Lung (tissue), 12 donors: ENCODE measurements around the gene PHLPP1. TPM values are rescaled to one million over a fixed set of nuclear protein-coding genes. Genes with fewer than 3 reads are reported as not detected.

ENCODE experiments used
- ATAC-seq: fragments of 200-7000 bp; cut with Tn5 transposase; one replicate; pipeline ENCODE4 v1.9.1; 2020; ENCODE audit warnings: moderate number of reproducible peaks; ENCODE audit not compliant: insufficient read depth, low FRiP score
- DNase-seq, 3 donors: peaks; one replicate each; pipeline ENCODE4 v3.0.0-alpha.2; 2013 to 2017
- H3K27ac ChIP-seq, 2 donors: one replicate each; pipeline ENCODE4 v1.5.1; 2013; ENCODE audit warnings: mild to moderate bottlenecking in 2 of 2, moderate library complexity in 2 of 2, control low read depth in 1 of 2, inconsistent platforms in 1 of 2, low read depth in 1 of 2, low read length in 1 of 2
- H3K27me3 ChIP-seq, 3 donors: one replicate each; pipeline ENCODE4 v1.5.1; 2013; ENCODE audit warnings: low read length in 2 of 3; ENCODE audit not compliant: control insufficient read depth in 3 of 3, insufficient read depth in 3 of 3
- H3K36me3 ChIP-seq, 4 donors: one replicate each; pipeline ENCODE4 v1.5.1; 2013; ENCODE audit warnings: low read length in 4 of 4, mild to moderate bottlenecking in 1 of 4, moderate library complexity in 1 of 4; ENCODE audit not compliant: control insufficient read depth in 4 of 4, insufficient read depth in 4 of 4
- H3K4me1 ChIP-seq, 5 donors: one replicate each; pipeline ENCODE4 v1.5.1; 2013; ENCODE audit warnings: low read length in 5 of 5, mild to moderate bottlenecking in 2 of 5, moderate library complexity in 1 of 5; ENCODE audit not compliant: control insufficient read depth in 5 of 5, insufficient read depth in 5 of 5
- H3K4me3 ChIP-seq: one replicate; pipeline ENCODE4 v1.5.1; 2013; ENCODE audit warnings: mild to moderate bottlenecking, control low read depth, moderate library complexity
- H3K9ac ChIP-seq, 2 donors: one replicate each; pipeline ENCODE4 v1.5.1; 2013; ENCODE audit warnings: low read length in 2 of 2, control low read depth in 1 of 2; ENCODE audit not compliant: insufficient read depth in 1 of 2
- H3K9me3 ChIP-seq, 4 donors: one replicate each; pipeline ENCODE4 v1.5.1; 2013; ENCODE audit warnings: low read length in 3 of 4, mild to moderate bottlenecking in 1 of 4, moderate library complexity in 1 of 4; ENCODE audit not compliant: control insufficient read depth in 4 of 4, insufficient read depth in 3 of 4
- CTCF ChIP-seq: IDR thresholded peaks from 2 replicates; pipeline ENCODE4 v1.5.1; 2012; ENCODE audit warnings: mild to moderate bottlenecking; ENCODE audit errors: control extremely low read depth, extremely low read depth
- WGBS, 2 donors: extraction: QIAGEN DNeasy Blood & Tissue Kit; methylation state at CpG; one replicate each; pipeline ENCODE4 v1.1.7; 2013; 5-methylcytosine and 5-hydroxymethylcytosine counted together
- polyA plus RNA-seq, 2 donors: library from polyadenylated mRNA; stranded (reverse); fragments of 200-250 nt; gene quantifications; one replicate each; pipeline ENCODE4 v1.2.1, GENCODE V29; 2013
- total RNA-seq, 2 donors: library from RNA; depleted of rRNA in 1 of 2; stranded (reverse); fragments of >200 nt in 1 of 2; gene quantifications; one replicate each; pipeline ENCODE4 v1.2.1, GENCODE V29; 2014 to 2021
- donor health status: control.
- donor health status: control.
- donor health status: Bipolar disorder and iron deficiency.
- donor health status: healthy.
- donor health status: DM: yes; HTN: yes; CAD: no.

Gene PHLPP1
- total and polyA plus RNA-seq, 4 donors: 2.3 to 29.2 (median 7.9) TPM

- Histone ChIP-seq H3K27me3 (no peaks in the 10 kb centered on the region), H3K9ac (no peak overlapping the region), H3K27ac (peak overlapping the region in 1 of 2 donors; percentile 0), H3K4me1 (peaks cover 0 to 13% (median 0%) of the 10 kb centered on the region in 5 donors), H3K4me3 (no peak overlapping the region), H3K36me3 (no peaks in the 10 kb centered on the region), H3K9me3 (no peaks in the 10 kb centered on the region)
- 84 to 88% methylated on average over 7 of the region's 7 CpGs for WGBS, 2 donors
- ATAC-seq (no peak), DNase-seq (no peak)
- no peak for TF ChIP-seq CTCF
Measured at GRCh38 chr18:62844850-62845643, 129.7 kb downstream of the PHLPP1 start.

DNA sequence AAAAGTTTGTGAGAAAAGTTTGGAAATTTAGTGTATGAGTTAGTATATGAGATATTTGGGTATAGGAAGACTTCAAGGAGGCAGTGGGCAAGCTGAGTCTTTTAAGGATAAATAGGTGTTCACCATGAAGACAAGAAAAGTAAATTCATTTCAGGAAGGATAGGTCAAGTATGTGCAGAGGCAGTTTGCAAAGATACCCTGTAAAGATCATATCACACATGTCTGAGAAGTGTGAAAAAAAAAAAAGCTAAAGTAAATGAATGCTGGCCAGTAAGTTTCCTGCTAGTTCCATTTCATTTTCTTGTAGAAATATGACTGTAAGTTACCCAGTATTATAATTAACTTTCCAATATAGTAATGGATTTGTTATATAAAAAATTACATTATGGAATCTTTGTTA, 131.0 kb downstream of the PHLPP1 start:
- no peak overlapping the region for H3K27ac ChIP-seq
- peaks cover 0 to 15% (median 0%) of the 10 kb centered on the region in 5 donors for H3K4me1 ChIP-seq
- no peak overlapping the region for H3K9ac ChIP-seq
- H3K4me3 ChIP-seq: no peak overlapping the region
- no peaks in the 10 kb centered on the region for H3K9me3 ChIP-seq
- H3K36me3 ChIP-seq: no peaks in the 10 kb centered on the region
- DNase-seq: no peak
- ATAC-seq: no peak
- TF ChIP-seq CTCF: no peak
- H3K27me3 ChIP-seq: no peaks in the 10 kb centered on the region

DNA sequence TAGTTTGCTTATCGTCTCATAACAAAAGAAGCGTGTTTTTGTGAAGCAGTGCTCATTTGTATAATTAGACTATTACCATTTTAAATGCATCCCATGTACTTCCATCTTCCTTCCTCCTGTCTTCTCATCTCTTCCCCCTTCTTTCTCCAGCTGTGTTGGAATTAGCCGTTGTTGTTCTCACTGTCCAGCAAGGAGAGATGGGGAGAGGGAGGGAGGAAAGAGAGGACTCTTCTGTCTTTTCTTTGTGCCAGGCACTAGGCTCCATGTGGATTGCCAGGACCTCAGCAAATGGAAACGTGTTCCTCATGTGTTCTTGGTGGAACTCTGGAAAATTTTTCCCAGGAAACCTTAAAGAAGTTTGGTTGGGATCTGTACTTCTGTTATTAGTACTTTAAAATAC, 131.7 kb downstream of the PHLPP1 start:
- Histone ChIP-seq H3K4me3 (no peak overlapping the region), H3K36me3 (no peaks in the 10 kb centered on the region), H3K9me3 (no peaks in the 10 kb centered on the region), H3K27ac (no peak overlapping the region), H3K4me1 (peaks cover 0 to 15% (median 0%) of the 10 kb centered on the region in 5 donors), H3K27me3 (no peaks in the 10 kb centered on the region), H3K9ac (no peak overlapping the region)
- WGBS, 2 donors: 71 to 77% methylated on average over 4 of the region's 4 CpGs
- TF ChIP-seq CTCF: no peak
- ATAC-seq (no peak), DNase-seq (no peak)
